Stimulated activated CD8-positive, alpha-beta memory T cell treated with anti-CD3 and anti-CD28 coated beads, Interleukin-12 subunit alpha, Interleukin-12 subunit beta, amount 100 ng/mL, for 4 hours (primary cell): ENCODE measurements around the gene ABHD17B.
"Not testable (repeated sequence)": the region's sequence is repeated elsewhere in the genome, so short reads cannot be mapped to it uniquely, and the experiment has no call there.

Experiments used
- DNase-seq: peaks from one replicate; pipeline ENCODE4 v3.0.0-alpha.2; 2020; ENCODE audit warnings: low read depth

Gene ABHD17B

DNA sequence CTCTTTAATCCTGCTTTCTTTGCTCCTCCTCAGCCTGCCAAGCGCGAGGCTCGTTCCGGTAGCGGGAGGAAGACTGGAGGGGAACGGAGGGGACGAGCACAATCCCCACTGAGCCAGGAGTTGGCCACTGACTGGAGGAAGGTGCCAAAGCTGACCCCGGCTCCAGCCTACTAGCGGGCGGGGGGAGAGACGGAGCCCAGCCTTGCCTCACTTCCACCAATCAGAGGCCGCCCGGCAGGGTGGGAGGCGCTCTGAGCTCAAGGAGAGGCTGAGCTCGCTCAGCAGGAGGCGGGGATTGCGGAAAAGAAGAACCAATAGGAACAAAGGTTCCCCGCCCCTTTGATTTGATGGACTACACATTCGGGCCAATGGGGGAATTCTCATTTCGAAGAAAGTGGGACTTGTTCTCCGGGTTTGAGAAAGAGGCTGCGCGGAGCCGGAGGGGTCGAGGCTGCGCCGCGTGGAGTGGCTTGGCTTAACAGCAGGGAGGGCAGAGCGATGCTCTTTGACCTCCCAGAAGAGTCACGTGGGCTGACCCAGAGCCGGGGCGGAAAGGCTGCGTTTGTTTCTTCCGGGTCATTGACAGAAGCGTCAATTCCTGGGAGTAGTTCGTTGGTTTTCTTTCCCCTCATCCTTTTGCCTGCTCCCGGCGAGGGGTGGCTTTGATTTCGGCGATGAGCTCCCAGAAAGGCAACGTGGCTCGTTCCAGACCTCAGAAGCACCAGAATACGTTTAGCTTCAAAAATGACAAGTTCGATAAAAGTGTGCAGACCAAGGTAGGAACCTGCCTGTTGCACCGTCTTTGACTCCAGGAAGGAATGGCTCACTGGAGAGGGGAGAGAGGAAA lies at the start of gene ABHD17B, which contains the start of gene C9orf85:
Gene ABHD17B (minus strand): TSS at position 133 of the 847 bp plus-strand sequence. CDS start 36,113 bp downstream, outside the sequence.
Gene C9orf85 (plus strand): TSS at position 579 of the 847 bp plus-strand sequence. CDS start 96 bp downstream, at position 675.
- peak; percentile 93 for DNase-seq

DNA sequence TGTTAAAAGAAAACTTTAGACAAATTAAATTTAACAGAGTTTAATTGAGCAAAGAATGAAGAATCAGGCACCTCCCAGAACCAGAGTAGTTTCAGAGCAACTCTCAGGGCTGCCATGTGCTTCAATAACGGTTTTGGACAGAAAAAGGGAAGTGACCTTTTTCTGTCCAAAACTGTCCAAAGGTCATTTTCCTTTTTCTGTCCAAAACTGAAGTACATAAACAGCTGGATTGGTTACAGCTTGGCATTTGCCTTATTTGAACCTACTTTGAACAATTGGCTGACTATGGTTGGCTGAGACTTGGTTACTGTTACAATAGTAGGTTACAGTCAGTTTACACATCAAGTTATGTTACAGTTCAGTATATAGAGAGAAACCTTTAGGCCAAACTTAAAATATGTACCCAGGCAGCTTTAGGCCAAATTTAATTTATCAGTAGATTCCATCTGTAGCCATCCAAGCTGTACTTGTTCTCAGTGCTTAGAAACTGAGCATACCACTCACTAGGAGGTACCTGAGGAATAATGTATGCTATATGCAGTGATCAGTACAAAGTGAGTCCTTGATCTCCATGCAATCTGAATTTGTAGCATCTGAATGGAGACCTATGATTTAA lies 44.4 kb upstream of the ABHD17B start:
- DNase-seq: no peak

DNA sequence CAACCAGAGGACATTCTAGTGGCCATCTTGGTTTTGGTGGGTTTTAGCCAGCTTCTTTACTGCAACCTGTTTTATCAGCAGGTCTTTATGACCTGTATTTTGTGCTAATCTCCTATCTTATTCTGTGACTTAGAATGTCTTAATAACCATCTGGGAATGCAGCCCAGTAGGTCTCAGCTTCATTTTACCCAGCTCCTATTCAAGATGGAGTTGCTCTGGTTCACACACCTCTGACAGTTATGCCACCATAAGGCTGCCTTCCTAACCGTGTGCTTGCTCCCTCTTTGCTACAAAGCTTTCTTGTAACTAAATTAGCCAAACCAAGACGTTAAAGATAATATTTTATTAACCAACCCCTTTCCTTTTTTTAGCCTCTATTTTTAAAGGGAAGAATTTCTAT lies 43.7 kb upstream of the ABHD17B start:
- DNase-seq: not testable (repeated sequence)

DNA sequence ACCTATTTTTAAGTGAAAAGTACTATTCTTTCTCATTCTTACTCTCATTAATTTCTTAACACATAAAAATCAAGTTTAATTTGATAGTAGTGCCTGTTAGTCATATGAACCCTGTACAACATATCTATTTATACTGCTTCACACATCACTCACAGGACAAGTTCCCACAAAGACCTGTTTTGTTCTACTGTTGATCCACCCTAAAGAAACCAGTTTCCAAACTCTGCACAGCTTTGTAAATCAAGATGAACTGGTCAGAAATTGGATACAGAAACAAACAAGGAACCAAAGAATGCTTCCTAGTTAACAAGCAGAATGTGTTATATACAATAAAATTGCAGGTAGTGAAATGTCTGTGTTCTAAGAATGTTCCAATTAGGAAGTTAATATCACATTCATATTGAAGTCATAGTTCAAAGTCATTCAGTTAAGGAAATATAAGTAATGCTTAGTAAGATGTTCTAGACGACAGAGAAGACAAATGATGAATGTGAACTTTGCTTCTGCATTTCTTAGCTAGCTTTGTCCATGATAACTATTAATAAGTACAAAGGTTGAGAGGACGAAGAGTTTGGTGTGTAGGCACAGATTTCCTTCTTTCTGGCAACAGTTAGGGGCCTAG lies 33.9 kb upstream of the ABHD17B start:
- DNase-seq: no peak

GRCh38 chr9:71941998-71942567 lies 31.1 kb upstream of the ABHD17B start:
- DNase-seq: no peak

- no peak for DNase-seq
Measured at GRCh38 chr9:71941060-71941568, 30.1 kb upstream of the ABHD17B start.

GRCh38 chr9:71937898-71938297 lies 26.9 kb upstream of the ABHD17B start:
- DNase-seq: no peak

- DNase-seq: no peak
Measured at GRCh38 chr9:71937070-71937625, 26.2 kb upstream of the ABHD17B start.

DNA sequence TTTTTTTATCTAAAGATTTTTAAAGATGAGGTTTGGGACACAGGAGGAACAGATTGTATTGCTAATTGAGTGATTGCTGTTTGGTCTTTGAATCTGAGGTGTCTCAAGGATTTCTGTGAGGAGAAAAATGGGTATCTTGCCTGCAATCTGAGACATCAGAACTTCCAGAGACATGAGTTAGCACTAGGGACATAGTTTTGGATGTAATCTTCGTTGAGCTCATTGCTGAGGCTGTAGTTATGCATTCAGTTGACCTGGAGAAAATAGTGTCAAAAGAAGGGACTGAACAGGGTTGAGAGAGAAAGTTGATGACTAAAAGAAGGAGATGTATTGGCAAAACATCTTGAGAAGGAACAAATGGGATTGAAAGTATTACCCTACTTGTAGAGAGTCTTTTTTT lies 25.1 kb upstream of the ABHD17B start:
- DNase-seq: no peak

DNA sequence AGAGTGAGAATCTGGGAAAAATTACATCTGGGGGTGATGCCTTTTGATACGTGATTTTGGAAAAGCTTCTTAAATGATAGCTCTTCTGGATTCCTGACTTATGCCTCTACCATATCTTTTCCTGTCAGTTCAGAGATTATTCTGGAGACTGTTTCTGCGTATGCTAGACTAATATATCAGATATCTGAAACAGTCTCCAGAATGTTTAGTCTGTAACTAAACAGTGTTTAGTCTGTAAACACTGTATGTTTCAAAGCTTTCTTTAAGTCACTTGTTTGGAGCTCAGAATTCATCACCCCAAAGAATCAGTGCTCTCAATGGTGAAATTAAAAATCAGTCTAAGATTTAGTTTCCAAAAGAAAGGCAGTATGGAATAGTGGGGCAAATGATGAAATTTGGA lies 20.2 kb upstream of the ABHD17B start:
- DNase-seq: no peak

DNA sequence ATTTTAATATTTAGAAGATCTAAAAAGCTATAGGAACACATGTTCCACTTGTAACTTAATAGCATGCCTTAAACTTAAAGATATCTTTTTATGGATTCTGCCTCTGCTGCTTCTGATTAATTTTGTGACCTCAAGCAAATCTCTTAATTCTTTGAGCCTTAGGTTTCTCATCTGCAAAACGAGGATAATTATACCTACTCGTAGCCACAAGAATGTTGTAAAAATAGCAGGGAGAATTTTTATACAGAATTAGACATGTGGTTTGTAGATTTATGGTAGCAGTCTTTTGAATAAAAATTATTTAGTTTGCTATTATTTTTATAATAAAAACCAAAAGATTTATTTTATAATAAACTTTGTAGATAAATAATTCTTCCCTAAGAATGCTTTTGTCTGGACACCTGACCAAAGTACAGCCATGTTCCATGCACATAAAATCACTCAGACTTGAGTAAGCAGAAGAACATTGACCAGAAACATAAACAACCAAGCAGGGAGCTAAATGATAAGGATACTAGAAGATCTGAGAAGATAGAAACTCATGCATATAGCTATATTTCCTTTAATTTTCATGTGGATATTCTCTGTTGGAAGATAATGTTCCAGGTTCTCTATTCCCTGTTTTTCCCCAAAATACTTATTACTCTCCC lies 18.9 kb upstream of the ABHD17B start:
- DNase-seq: no peak

DNA sequence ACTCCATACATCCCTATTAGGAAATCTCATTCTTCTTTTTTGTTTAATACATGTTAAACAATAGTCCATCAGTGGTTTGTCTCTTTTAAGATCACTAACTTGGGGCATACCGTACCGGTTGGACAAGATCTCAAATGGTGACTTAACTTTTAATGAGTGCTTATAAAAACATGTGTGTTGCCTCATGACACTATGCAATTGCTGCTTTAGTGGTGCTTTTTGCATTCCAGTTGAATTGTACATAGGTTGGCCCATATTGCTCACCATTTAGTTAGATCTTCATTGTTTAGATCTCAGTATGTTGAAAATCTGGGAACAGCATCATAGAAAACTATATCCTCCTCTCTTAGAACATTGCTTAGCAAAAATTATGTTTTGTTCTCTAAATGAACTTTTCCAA lies 18.2 kb upstream of the ABHD17B start:
- no peak for DNase-seq

GRCh38 chr9:71928806-71929205 lies 17.8 kb upstream of the ABHD17B start:
- DNase-seq: no peak

DNA sequence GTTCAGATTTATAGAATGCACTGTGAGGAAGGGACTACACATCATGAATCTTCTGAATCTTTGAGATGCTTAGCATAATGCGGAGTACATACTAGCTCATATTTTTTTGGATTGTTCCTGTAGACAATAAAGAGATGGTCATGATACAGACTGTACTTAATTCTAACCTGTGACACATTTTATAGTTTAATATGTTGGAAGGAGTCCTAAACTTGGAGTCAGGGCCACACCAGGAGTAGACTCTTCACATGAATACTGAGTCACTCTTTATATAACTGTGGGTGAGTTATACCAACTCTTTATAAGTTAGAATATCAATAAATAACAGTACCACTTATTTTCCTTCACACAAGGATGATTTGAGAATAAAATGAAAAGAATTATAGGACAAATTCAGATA lies 17.4 kb upstream of the ABHD17B start:
- no peak for DNase-seq

DNA sequence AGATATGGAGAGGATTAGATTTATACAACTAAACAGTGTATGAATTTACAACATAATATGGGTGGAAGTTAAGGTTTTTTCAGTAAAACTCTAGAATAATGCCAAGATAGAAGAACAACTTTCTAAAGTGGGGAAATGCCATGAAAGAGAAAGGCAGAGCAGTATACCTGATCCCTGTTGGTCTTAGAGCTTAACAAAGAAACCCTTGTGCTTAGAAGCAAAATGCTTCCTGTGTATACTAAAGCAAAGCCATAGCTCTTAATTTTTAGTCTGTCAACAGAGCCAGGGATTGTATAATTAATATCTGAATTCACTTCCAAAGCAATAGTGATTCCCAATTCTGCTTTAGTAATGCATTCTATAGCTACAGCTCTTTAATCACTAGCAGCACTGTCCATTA lies 14.8 kb upstream of the ABHD17B start:
- no peak for DNase-seq

DNA sequence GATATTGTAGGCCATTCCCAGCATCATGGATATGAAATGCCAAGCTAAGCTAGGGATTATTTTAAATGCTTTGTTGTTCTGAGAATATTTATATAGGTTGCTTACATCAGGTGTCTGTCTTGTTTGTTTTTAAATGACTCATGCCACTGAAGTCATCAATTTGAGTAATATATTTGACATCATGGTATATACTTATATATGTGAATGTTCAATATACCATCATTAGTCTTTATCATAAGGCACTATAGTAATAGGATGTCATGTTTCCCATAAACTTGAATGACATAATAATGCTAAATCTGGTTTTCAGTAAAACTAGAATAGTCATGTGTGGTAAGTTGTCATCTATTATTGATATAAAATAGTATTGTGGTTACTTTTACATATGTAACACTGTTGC lies 13.6 kb upstream of the ABHD17B start:
- no peak for DNase-seq

DNA sequence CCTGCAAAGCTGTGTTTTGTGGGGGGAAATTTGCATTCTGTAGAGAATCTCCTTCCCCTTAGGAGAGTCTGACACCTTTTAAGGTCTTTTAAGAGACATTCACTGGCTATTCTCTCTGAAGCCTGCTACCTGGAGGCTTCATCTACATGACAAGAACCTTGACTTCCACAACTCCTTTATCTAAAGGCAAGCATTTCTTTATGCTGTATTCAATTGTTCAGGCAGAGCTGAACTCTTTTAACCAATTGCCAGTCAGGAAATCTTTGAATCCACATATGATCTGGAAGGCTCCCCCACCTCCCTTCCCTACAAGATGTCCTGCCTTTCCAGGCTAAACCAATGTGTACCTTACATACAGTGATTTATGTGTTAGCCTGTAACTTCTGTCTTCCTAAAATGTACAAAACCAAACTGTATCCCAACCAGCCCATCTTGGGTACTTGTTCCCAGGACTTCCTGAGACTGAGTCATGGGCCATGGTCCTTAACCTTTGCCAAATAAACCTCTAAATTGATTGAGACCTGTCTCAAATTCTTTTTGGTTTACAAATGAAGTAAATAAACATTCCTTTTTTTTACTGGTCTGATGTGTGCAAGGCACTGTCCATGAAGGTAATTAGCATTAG lies 10.3 kb upstream of the ABHD17B start:
- DNase-seq: no peak

DNA sequence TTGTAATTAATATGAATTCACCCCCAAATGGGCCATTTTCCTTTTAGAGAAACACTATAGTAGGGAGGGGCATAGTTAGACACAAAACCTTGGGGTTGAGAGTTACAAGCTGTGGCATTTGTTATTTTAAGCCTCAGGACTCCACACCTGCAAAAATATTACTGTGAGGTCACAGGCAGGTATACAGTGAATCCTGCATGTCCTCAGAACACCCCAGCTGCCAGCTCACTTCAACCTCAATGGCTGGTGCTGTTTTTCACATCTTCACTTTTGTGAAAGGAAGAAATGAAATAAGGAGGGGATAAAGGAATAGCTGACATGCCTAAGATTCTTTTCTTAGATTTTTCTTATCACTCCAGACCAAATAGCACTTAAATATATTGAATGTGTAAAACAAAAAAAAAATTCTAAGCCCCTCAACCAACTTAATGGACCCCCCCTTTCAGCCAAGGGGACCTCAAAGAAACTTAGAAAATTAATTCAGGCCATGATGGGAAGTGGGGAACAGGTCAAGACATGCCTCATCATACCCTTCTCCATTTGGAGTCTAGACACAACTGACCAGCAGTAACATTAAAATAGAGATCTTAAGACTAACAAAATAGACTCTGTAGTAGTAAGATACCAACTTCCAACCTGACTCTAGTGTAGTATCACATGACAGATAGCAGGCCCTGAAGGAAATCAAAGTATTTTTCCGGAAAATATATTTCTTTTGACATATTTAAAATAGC lies 9.6 kb upstream of the ABHD17B start:
- no peak for DNase-seq

DNA sequence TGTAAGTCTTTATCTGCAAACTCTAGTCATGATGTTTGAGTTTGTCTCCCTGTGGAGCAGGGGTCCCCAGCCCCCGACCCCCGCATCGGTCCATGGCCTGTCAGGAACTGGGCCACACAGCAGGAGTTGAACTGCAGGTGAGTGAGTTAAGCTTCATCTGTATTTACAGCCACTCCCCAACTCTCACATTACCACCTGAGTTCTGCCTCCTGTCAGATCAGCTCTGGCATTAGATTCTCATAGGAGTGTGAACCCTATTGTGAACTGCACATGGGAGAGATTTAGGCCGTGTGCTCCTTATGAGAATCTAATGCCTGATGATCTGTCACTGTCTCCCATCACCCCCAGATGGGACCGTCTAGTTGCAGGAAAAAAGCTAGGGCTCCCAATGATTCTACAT lies 7.4 kb upstream of the ABHD17B start:
- no peak for DNase-seq

DNA sequence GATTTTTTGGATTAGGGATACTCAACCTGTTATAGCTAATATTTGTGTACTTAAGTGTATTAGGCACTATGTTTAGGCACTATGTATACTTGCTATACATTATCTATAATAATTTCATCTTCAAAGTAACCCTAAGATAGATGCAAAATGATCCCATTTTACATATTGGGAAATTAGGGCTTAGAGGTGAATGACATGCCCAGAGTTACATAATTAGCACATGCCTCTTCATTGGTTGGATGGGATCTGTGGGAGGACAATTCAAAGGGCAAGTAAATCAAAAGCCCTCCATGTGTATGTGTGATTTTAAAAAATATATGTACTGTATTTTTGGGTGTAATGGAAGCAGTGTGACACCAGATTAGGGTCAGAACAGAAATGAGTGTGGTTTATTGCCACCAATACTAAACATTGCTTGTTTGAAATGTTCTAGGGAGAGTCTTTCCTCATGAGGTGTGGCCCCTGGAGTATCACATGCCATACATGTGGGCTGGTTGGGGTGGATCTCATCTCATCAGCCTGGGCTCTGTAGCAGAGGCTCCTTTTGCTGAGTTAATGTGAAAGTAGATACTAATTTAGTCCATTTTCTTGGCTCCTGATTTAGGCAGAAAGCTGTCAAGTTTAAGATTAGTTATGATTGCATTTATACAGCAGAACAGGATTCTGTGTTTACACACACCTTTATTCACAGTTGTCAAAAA lies 6.0 kb upstream of the ABHD17B start:
- DNase-seq: no peak
